Upper lobe of left lung (tissue), 4 donors: ENCODE data around the gene INCENP.

Experiments used
- CTCF ChIP-seq, 6 experiments: fragments of 450-650 bp in 4 of 6; fragments of 200-600 bp in 2 of 6; sonication (generic) in 2 of 6; IDR thresholded peaks; one replicate each; pipeline ENCODE4 v1.5.1; 2016 to 2019; ENCODE audit warnings: antibody characterized with exemption in 6 of 6
- EP300 ChIP-seq, 4 donors: sonication (generic); formaldehyde crosslinking; IDR thresholded peaks; one replicate each; pipeline ENCODE4 v1.5.1; 2017; ENCODE audit warnings: antibody characterized with exemption in 4 of 4, control low read depth in 2 of 4
- POLR2A ChIP-seq, 4 donors: fragments of 450-650 bp; IDR thresholded peaks; one replicate each; pipeline ENCODE4 v1.5.1; 2016 to 2017; ENCODE audit warnings: antibody characterized with exemption in 4 of 4, mild to moderate bottlenecking in 2 of 4

- TF ChIP-seq CTCF (IDR thresholded peaks at IDR 0.05) (no peak), POLR2A (IDR thresholded peaks at IDR 0.05) (no peak), EP300 (IDR thresholded peaks at IDR 0.05) (no peak)
Observed at GRCh38 chr11:62129590-62130282, 5.9 kb downstream of the INCENP start.
